K562 (cell line): ENCODE data around the gene FIG4. TPM values are rescaled to one million over a fixed set of nuclear protein-coding genes. Genes with fewer than 3 reads are reported as not detected.

Experiments used
- ATF1 ChIP-seq, 2 experiments: fragments of 450-650 bp in 1 of 2; IDR thresholded peaks; 2 replicates each; pipeline ENCODE4 v1.6.1; 2016; ENCODE audit warnings: missing compliant biosample characterization in 1 of 2, missing genetic modification characterization in 1 of 2
- L3MBTL2 ChIP-seq: fragments of 450-650 bp; IDR thresholded peaks from 2 replicates; pipeline ENCODE4 v1.6.1; 2016; ENCODE audit warnings: mild to moderate bottlenecking, moderate library complexity
- MTA2 ChIP-seq: fragments of 450-650 bp; IDR thresholded peaks from 2 replicates; pipeline ENCODE4 v1.6.1; 2016; ENCODE audit warnings: low read depth
- NCOA1 ChIP-seq: fragments of 450-650 bp; IDR thresholded peaks from 2 replicates; pipeline ENCODE4 v1.6.1; 2016; ENCODE audit warnings: low read depth
- PHB ChIP-seq: fragments of 250-450 bp; sonication (Bioruptor Pico); IDR thresholded peaks from 2 replicates; pipeline ENCODE4 v1.5.0; 2021
- POLR2H ChIP-seq: IDR thresholded peaks from 2 replicates; pipeline ENCODE4 v1.6.1; 2016; ENCODE audit warnings: missing genetic modification characterization, low read depth, mild to moderate bottlenecking, control low read depth, missing compliant biosample characterization, moderate library complexity
- RUNX1 ChIP-seq: sonication (generic); IDR thresholded peaks from 2 replicates; pipeline ENCODE4 v1.6.1; 2016; ENCODE audit warnings: antibody characterized with exemption, low read depth
- SMAD4 ChIP-seq: fragments of 250-450 bp; sonication (Bioruptor Pico); conservative IDR thresholded peaks from 2 replicates; pipeline ENCODE4 v1.8.0; 2021; ENCODE audit warnings: inconsistent platforms, mild to moderate bottlenecking, moderate library complexity
- SNIP1 ChIP-seq: fragments of 450-650 bp; IDR thresholded peaks from 2 replicates; pipeline ENCODE4 v1.7.1; 2017; ENCODE audit warnings: low read depth, mild to moderate bottlenecking
- XRCC3 ChIP-seq: fragments of 450-650 bp; IDR thresholded peaks from 2 replicates; pipeline ENCODE4 v1.6.1; 2017; ENCODE audit warnings: mild to moderate bottlenecking, moderate library complexity
- XRCC5 ChIP-seq: fragments of 200-400 bp; formaldehyde crosslinking; IDR thresholded peaks from 2 replicates; pipeline ENCODE4 v1.6.1; 2017; ENCODE audit warnings: low read depth, mild to moderate bottlenecking, low read length
- ZFX ChIP-seq: sonication (generic); formaldehyde crosslinking; IDR thresholded peaks from 2 replicates; pipeline ENCODE4 v1.8.0; 2022; ENCODE audit warnings: mild to moderate bottlenecking, missing genetic modification reagents, moderate library complexity
- ZNF347 ChIP-seq: fragments of 450-650 bp; formaldehyde crosslinking; IDR thresholded peaks from 2 replicates; pipeline ENCODE4 v1.4.0; 2020; ENCODE audit warnings: low read depth, mild to moderate bottlenecking, moderate library complexity
- ZNF707 ChIP-seq: fragments of 250-450 bp; sonication (Bioruptor Pico); conservative IDR thresholded peaks from 2 replicates; pipeline ENCODE4 v1.8.0; 2022; ENCODE audit warnings: inconsistent platforms, mild to moderate bottlenecking, moderate library complexity
- polyA plus RNA-seq, 8 experiments: library from polyadenylated mRNA; depleted of rRNA in 4 of 8; stranded (reverse) in 5 of 8; unstranded in 3 of 8; fragments of >200 nt; fragmentation: Nextera tagmentation in 2 of 8; fragmentation: Illumina TruSeq in 1 of 8; extraction: Ambion mirVana in 2 of 8; extraction: Trizol in 1 of 8; gene quantifications; 2 replicates each; pipeline versions ENCODE4 v1.2.1 to v1.2.3, GENCODE V29; 2011 to 2014; ENCODE audit warnings: inconsistent platforms in 1 of 8, missing spikeins in 1 of 8
- total RNA-seq, 7 experiments: library from RNA; depleted of rRNA in 6 of 7; stranded (reverse); fragments of >200 nt in 6 of 7; fragmentation: Illumina TruSeq in 2 of 7; extraction: Trizol in 2 of 7; gene quantifications; 2 replicates each; pipeline versions ENCODE4 v1.2.1 to v1.2.3, GENCODE V29; 2011 to 2021; ENCODE audit warnings: low replicate concordance in 1 of 7
- TF ChIP-seq, protein P1 (sequence below), 2 experiments: fragments of 450-650 bp in 1 of 2; sonication (generic) in 1 of 2; formaldehyde crosslinking in 1 of 2; IDR thresholded peaks in 1 of 2; conservative IDR thresholded peaks in 1 of 2; 2 replicates each; pipeline versions ENCODE4 v1.6.1 to v1.8.1; 2016 to 2023; ENCODE audit warnings: mild to moderate bottlenecking in 2 of 2, moderate library complexity in 2 of 2, inconsistent platforms in 1 of 2, missing genetic modification reagents in 1 of 2
- TF ChIP-seq, protein P2 (sequence below): fragments of 250-450 bp; sonication (Bioruptor Pico); IDR thresholded peaks from 2 replicates; pipeline ENCODE4 v1.8.0; 2022; ENCODE audit warnings: inconsistent platforms
- TF ChIP-seq, protein P3 (sequence below): sonication (generic); formaldehyde crosslinking; IDR thresholded peaks from 2 replicates; pipeline ENCODE4 v1.8.0; 2023; ENCODE audit warnings: mild to moderate bottlenecking, missing genetic modification reagents
- TF ChIP-seq, protein P4 (sequence below): sonication (generic); formaldehyde crosslinking; IDR thresholded peaks from 2 replicates; pipeline ENCODE4 v1.9.0; 2022; ENCODE audit warnings: mild to moderate bottlenecking, missing genetic modification reagents
- TF ChIP-seq, protein P5 (sequence below): fragments of 450-650 bp; formaldehyde crosslinking; IDR thresholded peaks from 2 replicates; pipeline ENCODE4 v1.4.0; 2020; ENCODE audit warnings: mild to moderate bottlenecking, moderate library complexity
- TF ChIP-seq, protein P6 (sequence below): fragments of 250-450 bp; sonication (Bioruptor Pico); IDR thresholded peaks from 2 replicates; pipeline ENCODE4 v1.8.0; 2021; ENCODE audit warnings: moderate library complexity, mild to moderate bottlenecking, inconsistent platforms

FIG4 gene
- total and polyA plus RNA-seq, 9 of the 15 experiments (the other 6 are each of a cell fraction or from before 2014, with no cell fraction given) = 1.5 to 6.8 (median 4.3) TPM

DNA sequence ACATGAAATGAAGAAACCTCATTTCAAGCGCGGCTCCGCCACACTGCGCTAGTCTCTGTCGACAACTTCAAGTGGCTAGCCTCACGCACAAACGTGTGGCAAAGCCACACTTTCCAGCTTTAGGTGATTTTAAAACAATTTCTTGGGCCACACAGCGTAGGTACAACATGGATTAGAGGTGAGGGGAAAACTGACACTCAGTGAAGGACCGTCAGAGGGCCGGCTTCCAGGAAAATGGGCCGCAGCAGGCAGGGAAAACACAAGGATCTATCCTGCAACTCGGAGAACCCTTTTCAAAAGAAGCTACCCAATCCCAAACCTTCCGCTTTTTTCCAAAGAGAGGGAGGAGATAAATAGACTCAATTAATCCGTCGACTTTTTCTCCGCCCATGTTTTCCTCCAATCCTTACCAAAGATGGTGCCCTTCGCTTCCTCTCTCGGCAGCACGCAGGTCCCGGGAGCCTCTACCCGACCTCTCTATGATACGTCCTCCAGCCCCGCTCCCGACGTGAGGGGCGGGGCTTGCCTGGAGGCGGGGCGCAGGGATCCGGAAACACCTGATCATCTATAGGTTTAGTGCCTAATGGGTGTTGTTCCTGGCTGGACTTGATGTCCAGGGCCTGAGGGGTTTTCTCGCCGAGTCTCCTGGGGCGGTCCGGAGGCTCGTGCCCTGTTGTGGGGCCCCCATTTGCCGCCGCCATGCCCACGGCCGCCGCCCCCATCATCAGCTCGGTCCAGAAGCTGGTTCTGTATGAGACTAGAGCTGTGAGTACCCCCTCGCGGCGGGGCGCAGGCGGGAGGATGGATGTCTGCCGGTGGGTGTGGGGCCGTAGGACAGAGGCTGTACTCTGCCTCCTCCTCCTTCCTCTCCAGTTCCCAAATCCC is at the start of gene FIG4, which contains the start of gene AK9 (continued):
- no peak for TF ChIP-seq ZNF707
- TF ChIP-seq, protein P1, sequence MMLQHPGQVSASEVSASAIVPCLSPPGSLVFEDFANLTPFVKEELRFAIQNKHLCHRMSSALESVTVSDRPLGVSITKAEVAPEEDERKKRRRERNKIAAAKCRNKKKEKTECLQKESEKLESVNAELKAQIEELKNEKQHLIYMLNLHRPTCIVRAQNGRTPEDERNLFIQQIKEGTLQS (IDR thresholded peaks at IDR 0.05) = no peak
- TF ChIP-seq, protein P1 (CRISPR knock-in tag; conservative IDR thresholded peaks at IDR 0.05) = peak; percentile 63; the same call in 1 of the 2 replicates
- TF ChIP-seq MTA2 = no peak
- no peak for TF ChIP-seq XRCC3
- no peak for TF ChIP-seq NCOA1
- TF ChIP-seq, protein P2, sequence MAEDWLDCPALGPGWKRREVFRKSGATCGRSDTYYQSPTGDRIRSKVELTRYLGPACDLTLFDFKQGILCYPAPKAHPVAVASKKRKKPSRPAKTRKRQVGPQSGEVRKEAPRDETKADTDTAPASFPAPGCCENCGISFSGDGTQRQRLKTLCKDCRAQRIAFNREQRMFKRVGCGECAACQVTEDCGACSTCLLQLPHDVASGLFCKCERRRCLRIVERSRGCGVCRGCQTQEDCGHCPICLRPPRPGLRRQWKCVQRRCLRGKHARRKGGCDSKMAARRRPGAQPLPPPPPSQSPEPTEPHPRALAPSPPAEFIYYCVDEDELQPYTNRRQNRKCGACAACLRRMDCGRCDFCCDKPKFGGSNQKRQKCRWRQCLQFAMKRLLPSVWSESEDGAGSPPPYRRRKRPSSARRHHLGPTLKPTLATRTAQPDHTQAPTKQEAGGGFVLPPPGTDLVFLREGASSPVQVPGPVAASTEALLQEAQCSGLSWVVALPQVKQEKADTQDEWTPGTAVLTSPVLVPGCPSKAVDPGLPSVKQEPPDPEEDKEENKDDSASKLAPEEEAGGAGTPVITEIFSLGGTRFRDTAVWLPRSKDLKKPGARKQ (CRISPR knock-in tag) = no peak
- no peak for TF ChIP-seq ZNF347 (CRISPR knock-in tag)
- TF ChIP-seq, protein P3, sequence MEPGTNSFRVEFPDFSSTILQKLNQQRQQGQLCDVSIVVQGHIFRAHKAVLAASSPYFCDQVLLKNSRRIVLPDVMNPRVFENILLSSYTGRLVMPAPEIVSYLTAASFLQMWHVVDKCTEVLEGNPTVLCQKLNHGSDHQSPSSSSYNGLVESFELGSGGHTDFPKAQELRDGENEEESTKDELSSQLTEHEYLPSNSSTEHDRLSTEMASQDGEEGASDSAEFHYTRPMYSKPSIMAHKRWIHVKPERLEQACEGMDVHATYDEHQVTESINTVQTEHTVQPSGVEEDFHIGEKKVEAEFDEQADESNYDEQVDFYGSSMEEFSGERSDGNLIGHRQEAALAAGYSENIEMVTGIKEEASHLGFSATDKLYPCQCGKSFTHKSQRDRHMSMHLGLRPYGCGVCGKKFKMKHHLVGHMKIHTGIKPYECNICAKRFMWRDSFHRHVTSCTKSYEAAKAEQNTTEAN (CRISPR knock-in tag) = no peak
- 0 out of 2 replicates have a peak, but pooled peaks have one; percentile 17 for TF ChIP-seq RUNX1
- TF ChIP-seq, protein P4, sequence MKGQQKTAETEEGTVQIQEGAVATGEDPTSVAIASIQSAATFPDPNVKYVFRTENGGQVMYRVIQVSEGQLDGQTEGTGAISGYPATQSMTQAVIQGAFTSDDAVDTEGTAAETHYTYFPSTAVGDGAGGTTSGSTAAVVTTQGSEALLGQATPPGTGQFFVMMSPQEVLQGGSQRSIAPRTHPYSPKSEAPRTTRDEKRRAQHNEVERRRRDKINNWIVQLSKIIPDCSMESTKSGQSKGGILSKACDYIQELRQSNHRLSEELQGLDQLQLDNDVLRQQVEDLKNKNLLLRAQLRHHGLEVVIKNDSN (CRISPR knock-in tag) = no peak
- no peak for TF ChIP-seq POLR2H
- no peak for TF ChIP-seq PHB
- no peak for TF ChIP-seq XRCC5
- 0 out of 2 replicates have a peak, but pooled peaks have one; percentile 40 for TF ChIP-seq SMAD4 (CRISPR knock-in tag)
- TF ChIP-seq, protein P5, sequence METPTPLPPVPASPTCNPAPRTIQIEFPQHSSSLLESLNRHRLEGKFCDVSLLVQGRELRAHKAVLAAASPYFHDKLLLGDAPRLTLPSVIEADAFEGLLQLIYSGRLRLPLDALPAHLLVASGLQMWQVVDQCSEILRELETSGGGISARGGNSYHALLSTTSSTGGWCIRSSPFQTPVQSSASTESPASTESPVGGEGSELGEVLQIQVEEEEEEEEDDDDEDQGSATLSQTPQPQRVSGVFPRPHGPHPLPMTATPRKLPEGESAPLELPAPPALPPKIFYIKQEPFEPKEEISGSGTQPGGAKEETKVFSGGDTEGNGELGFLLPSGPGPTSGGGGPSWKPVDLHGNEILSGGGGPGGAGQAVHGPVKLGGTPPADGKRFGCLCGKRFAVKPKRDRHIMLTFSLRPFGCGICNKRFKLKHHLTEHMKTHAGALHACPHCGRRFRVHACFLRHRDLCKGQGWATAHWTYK (CRISPR knock-in tag) = no peak
- TF ChIP-seq L3MBTL2 = peak; percentile 41; the same call in 1 of the 2 replicates
- TF ChIP-seq, protein P6, sequence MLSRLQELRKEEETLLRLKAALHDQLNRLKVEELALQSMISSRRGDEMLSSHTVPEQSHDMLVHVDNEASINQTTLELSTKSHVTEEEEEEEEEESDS (CRISPR knock-in tag) = no peak
- peak; percentile 63 for TF ChIP-seq ZFX (CRISPR knock-in tag)
- peak; percentile 91 for TF ChIP-seq SNIP1
- TF ChIP-seq ATF1 (CRISPR knock-in tag; IDR thresholded peaks at IDR 0.05) = no peak
- TF ChIP-seq ATF1 (tag; IDR thresholded peaks at IDR 0.05) = peak; percentile 65
